ENCODE data around the gene NDUFA9.
A peak's percentile ranks its signal among the peaks of the same experiment; 100 is the strongest.

The NDUFA9 gene

GRCh38 chr12:4628406-4628805, 20.5 kb upstream of the NDUFA9 start:
- Histone ChIP-seq H3K27ac (ENCODE audit: low read depth, low read length) (no peak overlapping the region), H3K4me3 (ENCODE audit: low read depth, low read length) (no peak overlapping the region), H3K36me3 (ENCODE audit: insufficient read depth, low read length) (no peaks in the 10 kb centered on the region), H3K27me3 (ENCODE audit: insufficient read depth, low read length) (peaks cover 34% of the 10 kb centered on the region), H3K4me1 (ENCODE audit: control insufficient read depth, insufficient read depth, low read length, unreplicated experiment) (no peaks in the 10 kb centered on the region), H3K79me2 (ENCODE audit: control insufficient read depth, insufficient read depth, low read length, unreplicated experiment) (no peaks in the 10 kb centered on the region), H2AFZ (ENCODE audit: low read length, unreplicated experiment) (no peak overlapping the region)

DNA sequence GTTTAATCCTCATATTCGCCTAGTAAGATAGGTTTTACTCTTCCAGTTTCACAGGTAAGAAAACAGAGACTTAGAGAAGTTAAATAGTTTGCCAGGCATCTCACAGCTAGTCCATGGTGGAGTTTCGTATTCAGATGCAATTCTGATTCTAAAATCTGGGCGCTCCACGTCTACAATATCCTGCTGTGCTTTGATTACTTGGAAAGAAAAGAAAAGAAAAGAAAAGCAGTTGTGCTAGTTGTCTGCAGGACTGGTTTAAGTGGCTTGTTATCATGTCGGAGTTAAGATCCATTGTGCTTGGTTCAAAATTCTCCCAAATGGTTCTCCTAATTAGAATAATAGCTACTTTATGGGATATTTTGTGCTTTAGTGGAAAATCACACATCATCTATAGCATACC, 18.7 kb upstream of the NDUFA9 start:
- no peaks in the 10 kb centered on the region for H3K36me3 ChIP-seq (ENCODE audit: insufficient read depth, low read length)
- H3K4me3 ChIP-seq (ENCODE audit: low read depth, low read length) = no peak overlapping the region
- H3K79me2 ChIP-seq (ENCODE audit: control insufficient read depth, insufficient read depth, low read length, unreplicated experiment) = no peaks in the 10 kb centered on the region
- H3K27me3 ChIP-seq (ENCODE audit: insufficient read depth, low read length) = peaks cover 28% of the 10 kb centered on the region
- H3K4me1 ChIP-seq (ENCODE audit: control insufficient read depth, insufficient read depth, low read length, unreplicated experiment) = no peaks in the 10 kb centered on the region
- no peak overlapping the region for H3K27ac ChIP-seq (ENCODE audit: low read depth, low read length)
- no peak overlapping the region for H2AFZ ChIP-seq (ENCODE audit: low read length, unreplicated experiment)

DNA sequence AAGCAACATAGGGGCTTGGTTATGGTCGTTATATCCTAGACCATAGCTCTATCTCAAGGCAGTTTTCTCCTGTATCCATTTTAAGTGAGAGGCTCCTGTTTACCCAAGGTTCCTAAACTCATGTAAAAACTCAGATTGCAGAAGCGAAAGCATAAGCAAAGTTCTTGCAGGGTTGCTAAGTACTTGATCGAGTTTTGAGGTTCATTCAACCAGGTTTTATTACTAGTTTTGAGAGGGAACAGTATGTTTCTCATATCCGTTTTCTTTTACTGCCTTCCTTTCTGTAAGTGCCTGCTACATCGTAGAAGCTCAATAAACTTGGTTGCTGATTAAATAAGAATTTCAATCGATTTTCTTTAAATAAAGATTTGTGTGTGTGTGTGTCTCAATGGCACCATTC, 5.2 kb upstream of the NDUFA9 start:
- Histone ChIP-seq H3K36me3 (ENCODE audit: insufficient read depth, low read length) (no peaks in the 10 kb centered on the region), H3K79me2 (ENCODE audit: control insufficient read depth, insufficient read depth, low read length, unreplicated experiment) (peaks cover 11% of the 10 kb centered on the region), H2AFZ (ENCODE audit: low read length, unreplicated experiment) (no peak overlapping the region), H3K27me3 (ENCODE audit: insufficient read depth, low read length) (no peaks in the 10 kb centered on the region), H3K4me1 (ENCODE audit: control insufficient read depth, insufficient read depth, low read length, unreplicated experiment) (peaks cover 5% of the 10 kb centered on the region), H3K27ac (ENCODE audit: low read depth, low read length) (no peak overlapping the region), H3K4me3 (ENCODE audit: low read depth, low read length) (no peak overlapping the region)

DNA sequence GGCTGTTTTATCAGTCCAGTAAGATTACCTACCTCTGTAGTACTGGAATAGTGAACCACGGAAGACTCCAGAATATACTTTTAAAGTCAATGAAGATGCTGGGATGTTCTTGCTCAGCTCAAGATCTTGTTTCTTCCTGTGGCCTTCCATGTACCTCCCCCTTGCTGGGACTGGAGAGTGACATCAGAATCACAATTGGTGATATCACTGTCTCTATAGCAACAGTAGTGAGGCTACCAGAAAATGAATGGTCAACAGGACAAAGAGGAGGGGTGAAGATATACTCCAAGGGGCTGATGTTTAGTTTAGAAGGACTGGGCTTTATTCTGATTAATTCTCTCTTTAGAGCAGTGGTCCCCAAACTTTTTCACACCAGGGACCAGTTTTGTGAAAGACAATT, 3.9 kb upstream of the NDUFA9 start:
- Histone ChIP-seq H2AFZ (ENCODE audit: low read length, unreplicated experiment) (no peak overlapping the region), H3K4me1 (ENCODE audit: control insufficient read depth, insufficient read depth, low read length, unreplicated experiment) (peaks cover 7% of the 10 kb centered on the region), H3K36me3 (ENCODE audit: insufficient read depth, low read length) (no peaks in the 10 kb centered on the region)

DNA sequence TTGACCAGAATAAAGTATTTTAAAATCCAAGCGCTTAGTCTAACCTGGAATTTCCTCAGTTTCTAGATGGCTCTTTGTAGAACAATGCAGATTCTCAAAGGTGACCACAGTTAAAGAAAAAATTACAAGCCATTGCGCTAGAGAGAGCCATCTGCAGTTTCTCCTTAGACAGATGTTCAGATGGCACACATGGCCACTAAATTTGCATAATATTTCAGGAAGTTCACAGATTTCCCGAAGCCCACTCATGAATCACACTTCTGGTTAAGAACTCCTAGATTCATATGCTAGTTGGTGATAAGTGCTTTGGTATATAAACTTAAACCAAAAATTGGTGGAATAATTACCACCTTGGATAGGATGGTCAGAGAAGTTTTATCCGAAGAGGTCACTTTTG, 812 bp upstream of the NDUFA9 start:
- Histone ChIP-seq H3K27me3 (ENCODE audit: insufficient read depth, low read length) (no peaks in the 10 kb centered on the region), H3K4me1 (ENCODE audit: control insufficient read depth, insufficient read depth, low read length, unreplicated experiment) (peaks cover 19% of the 10 kb centered on the region), H3K36me3 (ENCODE audit: insufficient read depth, low read length) (no peaks in the 10 kb centered on the region), H2AFZ (ENCODE audit: low read length, unreplicated experiment) (peak overlapping the region; percentile 87), H3K27ac (ENCODE audit: low read depth, low read length) (no peak overlapping the region), H3K4me3 (ENCODE audit: low read depth, low read length) (peak overlapping the region; percentile 85), H3K79me2 (ENCODE audit: control insufficient read depth, insufficient read depth, low read length, unreplicated experiment) (peaks cover 50% of the 10 kb centered on the region)

More for the DNA sequence above, 3.9 kb upstream of the NDUFA9 start:
- peaks cover 21% of the 10 kb centered on the region for H3K79me2 ChIP-seq (ENCODE audit: control insufficient read depth, insufficient read depth, low read length, unreplicated experiment)
- no peak overlapping the region for H3K27ac ChIP-seq (ENCODE audit: low read depth, low read length)
- no peak overlapping the region for H3K4me3 ChIP-seq (ENCODE audit: low read depth, low read length)
- no peaks in the 10 kb centered on the region for H3K27me3 ChIP-seq (ENCODE audit: insufficient read depth, low read length)

DNA sequence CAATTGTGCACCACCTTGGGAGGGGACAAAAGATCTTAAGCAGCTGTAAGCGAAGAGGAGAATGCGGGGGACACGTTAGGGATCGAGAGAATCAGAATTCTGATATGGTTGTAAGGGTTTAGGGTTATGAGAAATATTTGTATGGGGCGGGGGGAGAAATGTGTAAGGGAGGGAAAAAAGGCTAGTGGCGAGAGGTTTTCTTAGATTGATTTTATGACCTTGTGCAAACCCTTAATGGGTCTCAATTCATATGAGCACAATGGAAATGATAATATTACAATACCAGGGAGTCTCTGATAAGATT, 396 bp downstream of the NDUFA9 start:
- H2AFZ ChIP-seq (ENCODE audit: low read length, unreplicated experiment) = peak overlapping the region; percentile 87
- 0 out of 2 replicates have a peak, but pooled peaks cover 1% of the 10 kb centered on the region for H3K36me3 ChIP-seq (ENCODE audit: insufficient read depth, low read length)
- H3K27ac ChIP-seq (ENCODE audit: low read depth, low read length) = peak overlapping the region; percentile 66; the same call in 1 of the 2 replicates
- H3K4me3 ChIP-seq (ENCODE audit: low read depth, low read length) = peak overlapping the region; percentile 85
- no peaks in the 10 kb centered on the region for H3K27me3 ChIP-seq (ENCODE audit: insufficient read depth, low read length)
- peaks cover 19% of the 10 kb centered on the region for H3K4me1 ChIP-seq (ENCODE audit: control insufficient read depth, insufficient read depth, low read length, unreplicated experiment)
- peaks cover 60% of the 10 kb centered on the region for H3K79me2 ChIP-seq (ENCODE audit: control insufficient read depth, insufficient read depth, low read length, unreplicated experiment)

DNA sequence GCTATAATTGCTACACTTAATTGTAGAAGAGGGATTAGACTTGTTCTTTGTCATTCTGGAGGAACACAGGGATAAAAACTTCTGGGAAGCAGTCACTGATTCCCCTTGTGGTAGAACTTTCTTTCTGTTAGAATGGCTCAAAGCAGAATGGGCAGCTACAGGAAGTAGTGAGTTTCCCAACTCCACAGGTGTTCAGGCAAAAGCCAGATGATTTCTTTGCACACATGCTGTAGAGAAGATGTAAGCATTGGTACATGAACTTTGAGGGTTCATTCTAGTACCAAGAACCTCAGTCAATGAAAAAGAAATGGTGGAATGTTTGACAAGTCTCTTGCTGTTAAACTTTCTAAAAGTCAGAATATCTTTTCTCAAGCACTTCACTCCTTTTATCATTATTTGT, 4.3 kb downstream of the NDUFA9 start:
- Histone ChIP-seq H3K79me2 (ENCODE audit: control insufficient read depth, insufficient read depth, low read length, unreplicated experiment) (peaks cover 55% of the 10 kb centered on the region), H3K27me3 (ENCODE audit: insufficient read depth, low read length) (no peaks in the 10 kb centered on the region), H3K36me3 (ENCODE audit: insufficient read depth, low read length) (peaks cover 15% of the 10 kb centered on the region), H3K4me3 (ENCODE audit: low read depth, low read length) (no peak overlapping the region), H3K4me1 (ENCODE audit: control insufficient read depth, insufficient read depth, low read length, unreplicated experiment) (peaks cover 15% of the 10 kb centered on the region), H3K27ac (ENCODE audit: low read depth, low read length) (no peak overlapping the region), H2AFZ (ENCODE audit: low read length, unreplicated experiment) (no peak overlapping the region)

- H3K79me2 ChIP-seq (ENCODE audit: control insufficient read depth, insufficient read depth, low read length, unreplicated experiment) = peaks cover 51% of the 10 kb centered on the region
- no peak overlapping the region for H2AFZ ChIP-seq (ENCODE audit: low read length, unreplicated experiment)
- H3K36me3 ChIP-seq (ENCODE audit: insufficient read depth, low read length) = peaks cover 18% of the 10 kb centered on the region
- H3K27ac ChIP-seq (ENCODE audit: low read depth, low read length) = no peak overlapping the region
- no peaks in the 10 kb centered on the region for H3K27me3 ChIP-seq (ENCODE audit: insufficient read depth, low read length)
- H3K4me1 ChIP-seq (ENCODE audit: control insufficient read depth, insufficient read depth, low read length, unreplicated experiment) = peaks cover 15% of the 10 kb centered on the region
- no peak overlapping the region for H3K4me3 ChIP-seq (ENCODE audit: low read depth, low read length)
These were observed 4.8 kb downstream of the NDUFA9 start for GRCh38 chr12:4653691-4654090.

DNA sequence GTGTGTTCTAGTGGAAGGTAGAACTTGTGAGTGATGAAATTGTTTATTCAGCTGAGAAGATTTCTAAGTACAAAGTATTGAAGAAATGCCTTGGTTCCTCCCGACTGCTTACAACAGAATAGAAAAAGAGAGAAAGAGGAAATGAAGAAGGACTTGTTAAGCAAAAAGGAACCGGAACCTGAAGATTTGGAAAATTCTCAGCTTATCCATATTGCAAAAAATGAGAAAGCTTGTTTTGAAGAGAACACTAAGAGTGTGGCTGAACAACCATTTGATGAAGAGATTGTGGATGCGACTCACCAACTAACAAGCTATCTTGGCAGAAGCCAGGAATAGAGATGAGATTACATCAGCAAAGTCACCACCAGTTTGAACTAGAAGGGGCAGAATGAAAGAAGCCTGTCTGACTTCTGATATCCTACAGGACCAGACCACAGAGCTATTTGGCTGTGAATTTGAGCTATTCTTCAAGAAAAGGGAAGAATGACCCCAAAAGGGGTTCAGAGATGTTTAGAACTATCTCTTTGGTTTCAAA, 15.1 kb downstream of the NDUFA9 start:
- no peak overlapping the region for H2AFZ ChIP-seq (ENCODE audit: low read length, unreplicated experiment)
- peak overlapping the region; percentile 86 for H3K27ac ChIP-seq (ENCODE audit: low read depth, low read length)
- no peak overlapping the region for H3K4me3 ChIP-seq (ENCODE audit: low read depth, low read length)
- peaks cover 16% of the 10 kb centered on the region for H3K4me1 ChIP-seq (ENCODE audit: control insufficient read depth, insufficient read depth, low read length, unreplicated experiment)
- no peaks in the 10 kb centered on the region for H3K27me3 ChIP-seq (ENCODE audit: insufficient read depth, low read length)
- H3K79me2 ChIP-seq (ENCODE audit: control insufficient read depth, insufficient read depth, low read length, unreplicated experiment) = peaks cover 9% of the 10 kb centered on the region
- peaks cover 75% of the 10 kb centered on the region for H3K36me3 ChIP-seq (ENCODE audit: insufficient read depth, low read length)

- Histone ChIP-seq H3K36me3 (ENCODE audit: insufficient read depth, low read length) (peaks cover 75% of the 10 kb centered on the region), H3K27me3 (ENCODE audit: insufficient read depth, low read length) (no peaks in the 10 kb centered on the region), H3K4me3 (ENCODE audit: low read depth, low read length) (no peak overlapping the region), H3K79me2 (ENCODE audit: control insufficient read depth, insufficient read depth, low read length, unreplicated experiment) (peaks cover 9% of the 10 kb centered on the region), H3K27ac (ENCODE audit: low read depth, low read length) (no peak overlapping the region), H2AFZ (ENCODE audit: low read length, unreplicated experiment) (no peak overlapping the region), H3K4me1 (ENCODE audit: control insufficient read depth, insufficient read depth, low read length, unreplicated experiment) (peaks cover 16% of the 10 kb centered on the region)
These were observed 16.3 kb downstream of the NDUFA9 start for GRCh38 chr12:4665236-4665635.

- no peak overlapping the region for H3K4me3 ChIP-seq (ENCODE audit: low read depth, low read length)
- no peaks in the 10 kb centered on the region for H3K4me1 ChIP-seq (ENCODE audit: control insufficient read depth, insufficient read depth, low read length, unreplicated experiment)
- no peaks in the 10 kb centered on the region for H3K79me2 ChIP-seq (ENCODE audit: control insufficient read depth, insufficient read depth, low read length, unreplicated experiment)
- H3K36me3 ChIP-seq (ENCODE audit: insufficient read depth, low read length) = peaks cover 7% of the 10 kb centered on the region; the same call in 1 of the 2 replicates
- H3K27me3 ChIP-seq (ENCODE audit: insufficient read depth, low read length) = no peaks in the 10 kb centered on the region
- H3K27ac ChIP-seq (ENCODE audit: low read depth, low read length) = no peak overlapping the region
- no peak overlapping the region for H2AFZ ChIP-seq (ENCODE audit: low read length, unreplicated experiment)
These were observed 30.8 kb downstream of the NDUFA9 start for GRCh38 chr12:4679711-4680110.

Measured in ACC112 (cell line).